ENCODE measurements around the gene FNIP2. TPM values are rescaled to one million over a fixed set of nuclear protein-coding genes. Genes with fewer than 3 reads are reported as not detected.

FNIP2 gene
- total RNA-seq, 6 donors from 2014 or later, result 70.4 to 103 (median 83.2) TPM

- no peaks in the 10 kb centered on the region for H3K9me3 ChIP-seq
- WGBS, 2 donors, result 84 to 92% methylated on average over 3 to 4 of the region's 4 CpGs
- no peak for DNase-seq
- H3K27me3 ChIP-seq, result no peaks in the 10 kb centered on the region
- H3K27ac ChIP-seq, result no peak overlapping the region
- peak in 1 of 2 donors; percentile 40 for ATAC-seq (ENCODE audit: low FRiP score in 2 of 2)
- H3K4me1 ChIP-seq, result peaks cover 0 to 5% (median 0%) of the 10 kb centered on the region in 4 donors
- no peaks in the 10 kb centered on the region for H3K36me3 ChIP-seq
- H3K4me3 ChIP-seq, result no peak overlapping the region
- TF ChIP-seq EP300 (IDR thresholded peaks at IDR 0.05) (no peak), POLR2AphosphoS5 (IDR thresholded peaks at IDR 0.05) (no peak), POLR2A (IDR thresholded peaks at IDR 0.05) (no peak), CTCF (IDR thresholded peaks at IDR 0.05) (no peak)
Observed at GRCh38 chr4:158760866-158761265, 8.0 kb upstream of the FNIP2 start.

GRCh38 chr4:158762553-158762952 lies 6.3 kb upstream of the FNIP2 start:
- WGBS, 2 donors, result 82% methylated on average over 4 of the region's 4 CpGs
- Histone ChIP-seq H3K4me3 (no peak overlapping the region), H3K36me3 (no peaks in the 10 kb centered on the region), H3K9me3 (no peaks in the 10 kb centered on the region), H3K4me1 (peaks cover 3 to 11% (median 5%) of the 10 kb centered on the region in 4 donors), H3K27ac (no peak overlapping the region), H3K27me3 (no peaks in the 10 kb centered on the region)
- DNase-seq (no peak), ATAC-seq (ENCODE audit: low FRiP score in 2 of 2) (no peak)
- no peak for TF ChIP-seq POLR2AphosphoS5 (IDR thresholded peaks at IDR 0.05)
- TF ChIP-seq EP300 (IDR thresholded peaks at IDR 0.05), result no peak
- TF ChIP-seq CTCF (IDR thresholded peaks at IDR 0.05), result no peak
- TF ChIP-seq POLR2A (IDR thresholded peaks at IDR 0.05), result no peak

GRCh38 chr4:158763462-158763861 lies 5.4 kb upstream of the FNIP2 start:
- ATAC-seq (ENCODE audit: low FRiP score in 2 of 2) (no peak), DNase-seq (no peak)
- Histone ChIP-seq H3K4me3 (no peak overlapping the region), H3K27ac (no peak overlapping the region), H3K27me3 (no peaks in the 10 kb centered on the region), H3K9me3 (no peaks in the 10 kb centered on the region), H3K36me3 (no peaks in the 10 kb centered on the region), H3K4me1 (peaks cover 8 to 20% (median 9%) of the 10 kb centered on the region in 4 donors)
- WGBS, 2 donors, result 46 to 47% methylated on average over 2 of the region's 2 CpGs
- no peak for TF ChIP-seq POLR2AphosphoS5 (IDR thresholded peaks at IDR 0.05)

GRCh38 chr4:158766434-158767044 lies 2.3 kb upstream of the FNIP2 start:
- TF ChIP-seq CTCF (IDR thresholded peaks at IDR 0.05) (no peak), POLR2A (IDR thresholded peaks at IDR 0.05) (no peak), EP300 (IDR thresholded peaks at IDR 0.05) (no peak), POLR2AphosphoS5 (IDR thresholded peaks at IDR 0.05) (no peak)
- H3K9me3 ChIP-seq, result no peaks in the 10 kb centered on the region
- WGBS, 2 donors, result 73 to 75% methylated on average over 6 of the region's 6 CpGs
- no peaks in the 10 kb centered on the region for H3K36me3 ChIP-seq
- ATAC-seq (ENCODE audit: low FRiP score in 2 of 2) (peak in 1 of 2 donors; percentile 32), DNase-seq (no peak)
- no peak overlapping the region for H3K4me3 ChIP-seq
- no peaks in the 10 kb centered on the region for H3K27me3 ChIP-seq
- H3K27ac ChIP-seq, result peak overlapping the region in 2 of 4 donors; percentile 11 to 18
- H3K4me1 ChIP-seq, result peaks cover 7 to 32% (median 10%) of the 10 kb centered on the region in 4 donors

- peaks cover 10 to 41% (median 11%) of the 10 kb centered on the region in 4 donors for H3K4me1 ChIP-seq
- ATAC-seq (ENCODE audit: low FRiP score in 2 of 2), result no peak
- 45 to 47% methylated on average over 2 of the region's 2 CpGs for WGBS, 2 donors
- no peak overlapping the region for H3K4me3 ChIP-seq
- H3K27ac ChIP-seq, result peak overlapping the region in 3 of 4 donors; percentile 51 to 94 (median 93)
- no peak for DNase-seq
- H3K36me3 ChIP-seq, result no peaks in the 10 kb centered on the region
- H3K27me3 ChIP-seq, result no peaks in the 10 kb centered on the region
- TF ChIP-seq EP300 (IDR thresholded peaks at IDR 0.05) (no peak), CTCF (IDR thresholded peaks at IDR 0.05) (no peak), POLR2A (IDR thresholded peaks at IDR 0.05) (no peak), POLR2AphosphoS5 (IDR thresholded peaks at IDR 0.05) (no peak)
- no peaks in the 10 kb centered on the region for H3K9me3 ChIP-seq
Observed at GRCh38 chr4:158767451-158767850, 1.4 kb upstream of the FNIP2 start.

Data from upper lobe of left lung (tissue), 6 donors.